Esophagus muscularis mucosa (tissue), 4 donors: ENCODE data around the gene KCND3.

Experiments
- EP300 ChIP-seq: sonication (generic); formaldehyde crosslinking; IDR thresholded peaks from one replicate; pipeline ENCODE4 v1.6.1; 2017; ENCODE audit warnings: antibody characterized with exemption
- POLR2A ChIP-seq: fragments of 450-650 bp; IDR thresholded peaks from one replicate; pipeline ENCODE4 v1.6.1; 2017; ENCODE audit warnings: antibody characterized with exemption, moderate library complexity, mild to moderate bottlenecking, low read depth
- POLR2AphosphoS5 ChIP-seq, 2 donors: sonication (generic); formaldehyde crosslinking; IDR thresholded peaks; one replicate each; pipeline ENCODE4 v1.6.1; 2017; ENCODE audit warnings: antibody characterized with exemption in 2 of 2
- TF ChIP-seq, protein P1 (sequence below), 3 experiments: fragments of 200-600 bp in 2 of 3; fragments of 450-650 bp in 1 of 3; sonication (generic) in 2 of 3; IDR thresholded peaks; one replicate each; pipeline ENCODE4 v1.5.1; 2017 to 2019; ENCODE audit warnings: antibody characterized with exemption in 3 of 3, mild to moderate bottlenecking in 2 of 3, moderate library complexity in 1 of 3

GRCh38 chr1:111731956-111732355 is 257.5 kb downstream of the KCND3 start:
- TF ChIP-seq, protein P1, sequence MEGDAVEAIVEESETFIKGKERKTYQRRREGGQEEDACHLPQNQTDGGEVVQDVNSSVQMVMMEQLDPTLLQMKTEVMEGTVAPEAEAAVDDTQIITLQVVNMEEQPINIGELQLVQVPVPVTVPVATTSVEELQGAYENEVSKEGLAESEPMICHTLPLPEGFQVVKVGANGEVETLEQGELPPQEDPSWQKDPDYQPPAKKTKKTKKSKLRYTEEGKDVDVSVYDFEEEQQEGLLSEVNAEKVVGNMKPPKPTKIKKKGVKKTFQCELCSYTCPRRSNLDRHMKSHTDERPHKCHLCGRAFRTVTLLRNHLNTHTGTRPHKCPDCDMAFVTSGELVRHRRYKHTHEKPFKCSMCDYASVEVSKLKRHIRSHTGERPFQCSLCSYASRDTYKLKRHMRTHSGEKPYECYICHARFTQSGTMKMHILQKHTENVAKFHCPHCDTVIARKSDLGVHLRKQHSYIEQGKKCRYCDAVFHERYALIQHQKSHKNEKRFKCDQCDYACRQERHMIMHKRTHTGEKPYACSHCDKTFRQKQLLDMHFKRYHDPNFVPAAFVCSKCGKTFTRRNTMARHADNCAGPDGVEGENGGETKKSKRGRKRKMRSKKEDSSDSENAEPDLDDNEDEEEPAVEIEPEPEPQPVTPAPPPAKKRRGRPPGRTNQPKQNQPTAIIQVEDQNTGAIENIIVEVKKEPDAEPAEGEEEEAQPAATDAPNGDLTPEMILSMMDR (IDR thresholded peaks at IDR 0.05): no peak
- no peak for TF ChIP-seq POLR2AphosphoS5 (IDR thresholded peaks at IDR 0.05)
- no peak for TF ChIP-seq POLR2A
- no peak for TF ChIP-seq EP300
